GM10847 (cell line): ENCODE results near the gene MINAR2.

ENCODE experiments used
- POLR2A ChIP-seq: IDR thresholded peaks from 2 replicates; pipeline ENCODE4 v1.6.1; 2011; ENCODE audit not compliant: insufficient read length; ENCODE audit errors: extremely low read depth

The MINAR2 gene, protein sequence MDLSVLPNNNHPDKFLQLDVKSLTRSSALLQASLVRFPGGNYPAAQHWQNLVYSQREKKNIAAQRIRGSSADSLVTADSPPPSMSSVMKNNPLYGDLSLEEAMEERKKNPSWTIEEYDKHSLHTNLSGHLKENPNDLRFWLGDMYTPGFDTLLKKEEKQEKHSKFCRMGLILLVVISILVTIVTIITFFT

DNA sequence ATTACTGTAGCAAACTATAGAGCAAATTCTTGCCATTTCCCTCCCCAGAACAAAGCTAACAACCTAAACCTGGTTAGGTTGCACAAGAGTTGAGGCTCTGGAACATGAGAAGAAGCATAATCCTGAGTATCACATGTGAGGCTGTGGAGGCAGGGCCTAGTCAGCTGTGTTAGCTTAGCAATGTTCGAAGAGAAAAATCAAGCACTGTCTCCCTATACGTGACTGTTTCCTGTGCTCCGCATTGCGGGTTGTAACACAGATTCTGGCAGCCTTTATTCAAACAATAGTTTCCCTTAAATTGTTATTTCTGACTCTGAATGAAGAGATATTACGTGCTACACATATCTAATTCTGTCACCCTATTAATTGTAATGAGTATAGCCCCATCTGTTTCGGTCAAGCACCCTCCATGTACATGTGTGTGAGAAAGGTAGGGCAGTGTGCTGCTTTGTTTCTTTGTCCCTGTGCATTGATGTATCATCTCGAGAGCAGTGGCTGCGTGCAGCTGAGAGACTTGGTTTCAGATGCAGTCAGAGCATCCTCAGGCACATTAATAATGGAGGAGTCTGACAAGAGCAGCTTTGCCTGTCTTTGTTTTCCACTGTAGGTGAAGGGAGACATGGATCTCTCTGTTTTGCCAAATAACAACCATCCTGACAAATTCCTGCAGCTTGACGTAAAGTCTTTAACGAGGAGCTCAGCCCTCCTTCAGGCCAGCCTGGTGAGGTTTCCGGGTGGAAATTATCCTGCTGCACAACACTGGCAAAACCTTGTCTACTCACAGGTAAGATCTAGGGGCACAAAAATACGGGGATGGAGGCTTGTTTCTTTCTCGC is at the start of gene MINAR2:
MINAR2 (plus strand) TSS at position 523 of the 836 bp plus-strand sequence; CDS start at position 620, 97 bp downstream.
- no peak for TF ChIP-seq POLR2A

DNA sequence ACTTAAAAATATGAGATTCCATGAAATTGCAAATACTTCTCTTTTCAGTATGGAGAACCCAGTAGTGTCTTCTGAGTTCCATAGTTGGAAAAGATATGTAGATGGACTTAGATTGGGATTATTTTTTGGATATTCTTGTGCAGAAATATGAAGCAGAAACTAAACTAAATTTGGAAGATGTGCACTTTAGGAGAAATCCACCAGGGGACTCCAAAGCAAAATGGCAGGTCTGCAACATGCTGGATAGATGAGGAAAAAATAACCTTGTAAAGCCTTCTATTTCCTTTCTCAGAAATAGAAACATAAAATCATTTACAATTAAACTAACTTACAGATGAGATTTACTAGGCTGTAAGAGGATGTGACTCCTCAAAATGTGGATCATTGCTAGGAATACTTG is 49.2 kb upstream of the MINAR2 start:
- no peak for TF ChIP-seq POLR2A

DNA sequence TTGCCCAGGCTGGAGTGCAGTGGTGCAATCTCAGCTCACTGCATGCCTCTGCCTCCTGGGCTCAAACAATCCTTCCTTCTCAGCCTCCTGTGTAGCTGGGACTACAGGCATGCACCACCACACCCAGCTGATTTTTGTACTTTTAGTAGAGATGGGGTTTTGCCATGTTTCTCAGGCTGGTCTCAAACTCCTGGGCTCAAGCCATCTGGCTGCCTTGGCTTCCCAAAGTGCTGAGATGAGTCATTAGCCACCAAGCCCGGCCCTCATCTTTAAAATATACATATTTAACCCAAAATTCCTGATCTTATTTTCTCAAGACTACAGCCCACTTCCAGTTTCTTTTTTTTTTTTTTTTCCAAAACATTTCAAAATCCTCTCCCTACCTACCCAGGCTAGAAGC is 31.7 kb upstream of the MINAR2 start:
- no peak for TF ChIP-seq POLR2A

DNA sequence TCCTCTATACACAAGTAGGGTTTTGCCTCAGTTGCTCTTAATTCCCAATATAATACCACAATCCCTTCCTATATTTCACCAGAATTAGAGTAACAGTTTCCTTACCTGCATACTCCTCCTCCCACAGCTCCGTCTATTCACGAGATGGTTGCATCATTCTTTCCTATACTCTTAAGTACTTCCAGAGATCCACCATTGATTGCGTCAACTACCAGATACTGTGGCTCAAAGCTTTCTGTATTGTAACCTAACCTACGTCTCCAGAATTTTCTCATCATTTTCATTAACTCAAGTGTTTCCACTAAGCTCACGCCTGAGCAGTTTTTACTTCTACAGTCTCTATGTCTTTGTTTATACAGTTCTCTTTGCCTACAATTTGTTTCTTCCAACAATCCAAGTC is 31.2 kb upstream of the MINAR2 start:
- no peak for TF ChIP-seq POLR2A

DNA sequence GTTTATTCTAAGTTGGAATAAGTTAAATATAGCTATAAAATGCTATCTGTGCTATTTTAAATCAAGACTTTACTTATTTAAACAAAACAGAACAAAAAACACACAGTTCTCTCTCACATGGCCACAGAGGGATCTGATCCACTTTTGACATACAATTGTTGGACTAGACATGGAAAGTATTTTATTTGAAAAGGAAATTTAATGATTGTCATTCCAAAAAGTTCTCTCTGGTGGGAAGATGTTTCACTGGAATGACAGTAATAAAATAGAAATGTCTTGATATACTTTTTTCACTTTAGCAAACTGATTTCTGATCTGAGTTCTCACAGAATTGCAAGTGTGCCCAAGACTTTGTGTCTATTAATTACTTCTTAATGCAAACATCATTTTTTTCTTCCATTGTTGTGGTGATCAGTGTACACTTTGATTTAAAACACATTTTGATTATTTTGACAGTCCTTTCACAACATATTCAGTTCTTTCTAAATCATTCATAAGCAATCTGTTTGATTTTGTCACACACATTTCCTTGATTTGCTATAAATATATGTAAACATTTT is 30.1 kb upstream of the MINAR2 start:
- no peak for TF ChIP-seq POLR2A

DNA sequence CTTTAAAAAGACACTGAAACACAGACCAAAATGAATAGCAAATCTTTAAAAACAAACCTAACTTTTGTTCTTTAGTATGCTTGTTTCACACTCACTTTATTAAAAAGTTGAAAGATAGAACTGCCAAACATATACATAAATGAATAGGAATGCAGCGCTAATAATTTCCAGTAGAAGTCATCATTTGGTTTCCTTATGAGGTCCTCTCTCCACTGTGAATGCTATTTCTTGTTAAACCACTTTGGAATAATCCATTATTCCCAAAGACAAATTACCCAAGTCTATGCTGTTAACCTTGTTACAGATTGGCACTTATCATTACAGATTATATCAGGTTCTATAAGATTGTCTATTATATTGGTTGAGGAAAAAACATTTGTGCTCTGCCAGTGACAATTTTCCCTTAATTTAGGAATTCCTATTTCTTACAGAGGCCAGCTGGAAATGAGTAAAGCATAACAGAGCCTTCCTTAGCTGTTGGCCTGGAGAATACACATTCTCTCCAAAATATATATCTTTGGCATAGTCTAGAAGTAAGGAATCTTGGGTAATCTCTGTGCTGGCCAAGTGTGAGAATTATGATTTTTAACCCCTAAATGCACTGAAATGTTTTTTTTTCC is 29.3 kb upstream of the MINAR2 start:
- no peak for TF ChIP-seq POLR2A

DNA sequence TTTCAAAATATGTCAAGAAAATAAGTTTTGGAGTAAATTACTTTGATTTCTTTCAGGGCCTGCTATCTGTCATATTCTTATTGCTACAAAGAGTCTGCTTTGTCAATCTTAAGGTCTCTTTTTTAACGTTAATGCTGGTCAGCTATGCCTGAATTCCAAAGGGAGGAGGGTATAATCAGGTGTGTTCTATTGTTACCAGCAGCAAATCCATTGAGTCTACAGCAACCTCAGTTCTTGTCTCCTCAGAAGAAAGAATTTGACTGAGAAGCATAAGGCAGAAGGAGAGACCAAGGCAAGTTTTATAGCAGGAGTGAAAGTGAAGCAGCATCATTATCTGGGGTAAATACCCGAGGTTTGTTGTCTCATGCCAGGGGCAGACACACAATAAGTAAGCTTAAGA is 23.7 kb upstream of the MINAR2 start:
- TF ChIP-seq POLR2A: no peak

DNA sequence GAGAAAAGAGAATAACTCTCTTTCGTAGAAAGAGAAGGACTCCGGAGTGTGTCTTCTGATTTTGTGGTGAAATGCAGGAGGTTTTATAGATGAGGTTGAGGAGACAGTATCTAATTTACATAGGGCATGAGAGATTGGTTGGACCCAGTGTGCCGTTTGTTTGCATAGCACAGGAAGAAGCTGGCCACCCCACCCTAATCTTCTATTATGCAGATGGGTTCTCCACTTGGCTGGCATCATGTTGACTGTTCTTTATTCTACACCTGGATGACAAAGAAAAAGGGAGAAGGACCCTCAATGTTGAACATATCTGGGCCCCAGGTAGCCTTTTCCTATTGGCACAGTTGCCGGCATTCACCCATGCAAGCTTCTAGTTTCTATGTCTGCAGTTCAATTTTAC is 23.2 kb upstream of the MINAR2 start:
- TF ChIP-seq POLR2A: no peak

DNA sequence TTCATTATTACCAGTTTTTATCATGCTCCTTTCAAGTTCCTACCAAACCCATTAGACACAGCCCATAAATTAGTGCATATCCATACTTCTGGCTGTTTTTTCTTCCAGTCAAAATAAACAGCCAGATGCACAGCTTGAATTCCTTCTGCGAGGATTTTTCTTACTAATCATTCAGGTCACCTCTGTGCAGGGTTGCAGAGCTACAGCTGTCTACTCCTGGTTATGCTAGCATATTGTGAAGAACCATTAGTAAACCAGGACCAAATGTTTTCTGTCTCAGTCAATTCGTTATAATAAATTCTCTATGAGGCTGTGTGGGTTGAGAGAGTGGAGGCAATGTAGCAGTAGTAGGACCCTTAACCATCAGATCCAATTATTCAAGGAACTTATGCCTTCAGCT is 8.1 kb upstream of the MINAR2 start:
- TF ChIP-seq POLR2A: no peak

DNA sequence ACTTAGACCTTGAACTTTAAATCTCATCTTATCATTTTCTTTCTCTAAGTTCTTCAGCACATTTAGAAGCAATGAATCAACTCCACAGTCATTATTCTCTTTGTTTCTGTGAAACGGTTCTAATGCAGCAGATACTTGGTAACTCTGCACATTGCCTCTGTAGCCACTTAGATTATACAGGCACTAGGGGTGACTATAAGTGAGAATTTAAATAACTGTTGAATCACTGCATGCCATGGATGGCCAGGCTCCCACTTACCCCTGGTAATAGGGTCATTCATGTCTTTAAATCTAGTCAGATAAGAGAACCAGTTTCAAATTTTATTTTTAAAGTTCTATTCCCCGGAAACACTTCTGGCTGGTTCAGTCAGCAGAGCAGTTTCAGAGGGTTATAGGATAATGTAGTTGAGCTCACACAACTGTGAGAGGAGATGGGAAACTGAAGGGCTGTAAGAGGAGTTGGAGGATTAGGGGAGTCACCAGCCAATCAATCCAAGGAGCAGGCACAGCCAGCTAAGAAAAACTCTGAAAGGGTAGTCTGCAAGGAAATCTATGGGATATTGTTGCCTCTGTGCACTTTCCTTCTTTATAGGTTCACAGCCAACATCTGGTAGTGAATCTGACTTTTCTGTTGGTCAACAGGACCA is 4.2 kb upstream of the MINAR2 start:
- no peak for TF ChIP-seq POLR2A

DNA sequence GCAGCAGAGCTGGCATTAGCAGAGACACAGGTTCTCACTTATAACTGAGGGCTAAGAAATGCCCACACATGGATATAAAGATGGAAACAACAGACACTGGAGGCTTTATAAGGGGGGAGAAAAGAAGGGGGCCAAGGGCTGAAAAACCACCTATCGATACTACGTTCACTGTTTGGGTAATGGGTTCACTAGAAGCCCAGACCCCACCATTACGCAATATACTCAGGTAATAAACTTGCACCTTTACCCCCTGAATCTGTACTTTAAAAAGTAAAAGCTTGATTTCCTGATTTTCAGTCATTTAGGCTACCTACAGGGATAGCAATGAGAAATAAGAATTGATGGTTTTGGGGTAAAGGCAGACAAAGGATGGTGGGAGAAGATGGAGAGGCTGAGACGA is 1.9 kb upstream of the MINAR2 start:
- no peak for TF ChIP-seq POLR2A

DNA sequence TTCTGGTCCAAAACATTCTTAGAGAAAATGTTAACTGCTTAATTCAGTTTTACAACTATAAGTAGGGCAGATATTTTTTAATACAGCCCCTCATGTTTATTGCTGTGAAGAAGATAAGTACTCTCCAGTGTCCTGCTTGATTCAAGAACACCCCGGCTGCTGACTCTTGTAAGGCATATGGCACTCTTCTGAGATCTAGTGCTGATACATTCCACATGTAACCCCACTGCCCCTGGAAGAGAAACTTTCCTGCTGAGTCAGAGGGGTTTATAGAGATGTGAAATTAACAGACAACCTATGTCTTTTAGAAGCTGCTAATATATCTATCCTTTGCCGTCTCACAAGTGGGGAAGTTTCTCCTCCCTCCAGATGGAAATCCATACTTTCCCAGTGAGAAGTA is 1.0 kb upstream of the MINAR2 start:
- TF ChIP-seq POLR2A: no peak

DNA sequence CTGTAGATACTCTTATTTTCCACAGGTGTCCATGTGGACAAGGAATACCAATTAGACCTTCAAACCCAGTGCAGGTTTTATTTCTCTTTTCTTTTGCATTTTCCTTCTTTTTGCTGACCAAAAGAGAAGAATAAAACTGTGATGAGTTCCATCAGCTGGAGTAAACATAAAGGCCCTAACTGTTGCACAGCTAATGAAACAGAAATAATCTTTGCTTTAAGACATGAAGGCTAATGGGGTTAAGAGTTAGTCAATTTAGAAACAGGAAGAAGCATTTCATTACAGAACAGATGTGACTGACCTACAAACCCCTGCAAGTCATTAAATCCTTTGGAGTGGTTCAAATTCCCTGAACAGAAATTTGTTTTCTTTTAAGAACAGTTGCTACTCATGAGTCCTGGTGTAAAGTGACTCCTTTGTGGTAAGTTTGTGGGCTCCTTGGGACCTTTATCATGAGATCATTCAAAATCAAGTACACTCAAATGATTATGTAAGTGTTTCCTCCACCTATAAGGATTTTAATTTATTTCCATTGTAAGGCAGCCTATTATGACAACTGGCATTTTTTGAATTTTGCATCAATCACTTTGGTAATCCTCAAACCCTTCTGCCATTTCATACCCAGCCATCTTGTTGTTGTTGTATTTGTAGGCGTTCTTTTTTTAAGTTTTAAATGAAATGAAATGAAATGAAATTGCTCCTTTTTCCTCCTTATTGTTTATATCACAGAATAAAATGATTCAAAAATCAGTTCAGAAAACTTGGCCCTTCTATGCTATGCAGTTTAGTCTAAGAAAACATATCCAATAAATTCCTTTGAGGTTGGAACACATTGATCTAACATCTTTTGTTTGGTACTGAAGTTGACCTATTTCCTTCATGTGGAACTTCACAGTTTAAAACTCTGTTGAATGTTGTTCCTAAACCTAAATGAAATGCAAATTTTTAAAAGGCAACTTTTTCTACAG is 1.3 kb downstream of the MINAR2 start:
- TF ChIP-seq POLR2A: no peak

DNA sequence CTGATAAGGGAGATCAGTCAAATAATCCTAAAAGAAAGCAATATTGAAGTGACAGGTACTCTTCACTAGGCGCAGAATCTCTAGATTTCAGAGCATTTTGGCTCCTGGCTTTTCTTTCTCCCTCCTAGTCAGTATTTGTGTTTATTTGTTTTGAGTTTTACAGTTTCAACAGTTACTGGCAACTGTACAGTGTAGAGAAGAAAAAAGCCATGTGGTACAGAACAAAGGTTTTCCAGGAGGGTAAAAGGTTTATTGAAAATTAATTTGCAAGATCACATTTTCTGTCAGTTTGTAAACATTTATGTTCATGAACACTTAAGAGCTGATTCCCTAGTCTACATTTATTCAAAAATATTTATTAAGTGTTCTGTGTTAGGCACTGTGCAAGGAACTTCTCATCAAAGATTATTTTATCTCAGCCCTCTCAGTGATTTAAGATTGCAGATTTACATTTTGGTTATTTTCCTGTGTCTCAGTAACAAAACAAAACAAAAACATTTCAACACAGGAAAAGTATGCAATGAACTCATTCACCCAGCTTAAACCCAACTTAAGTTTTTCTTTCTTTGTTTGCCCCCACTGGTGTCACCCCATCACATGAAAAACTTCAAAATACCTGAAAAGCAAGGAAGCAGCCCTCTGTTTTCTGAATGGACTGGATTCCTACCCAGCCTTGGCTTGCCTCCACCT is 12.9 kb downstream of the MINAR2 start:
- no peak for TF ChIP-seq POLR2A

DNA sequence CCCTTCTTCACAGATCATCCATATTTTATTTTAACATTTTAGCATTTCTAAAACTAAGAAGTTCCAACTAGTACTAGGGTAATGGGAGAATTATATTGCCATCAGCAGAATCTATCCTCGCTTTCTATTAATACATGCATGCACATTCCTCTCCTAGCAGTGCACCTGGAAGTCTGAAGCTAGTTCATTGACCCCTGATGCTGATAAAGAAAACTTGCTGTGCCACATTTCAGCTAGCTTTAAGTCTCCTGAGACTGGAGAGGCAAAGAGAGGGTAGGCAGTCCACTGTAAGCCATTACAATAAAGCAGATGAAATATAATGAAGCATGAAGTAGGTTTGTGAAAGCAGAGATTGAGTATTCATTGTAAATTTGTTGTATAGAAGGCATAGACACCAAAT is 15.8 kb downstream of the MINAR2 start:
- no peak for TF ChIP-seq POLR2A
